Stomach (tissue), 9 donors: ENCODE results near the gene CUL4A. TPM values are rescaled to one million over a fixed set of nuclear protein-coding genes. Genes with fewer than 3 reads are reported as not detected.

ENCODE experiments used
- DNase-seq, 2 donors: peaks; one replicate each; pipeline versions ENCODE4 v3.0.0 to v3.0.0-alpha.2; 2013 to 2019
- H3K27ac ChIP-seq, 5 donors: fragments of 200-600 bp in 4 of 5; sonication (generic) in 4 of 5; one replicate each; pipeline ENCODE4 v1.5.1; 2013 to 2019; ENCODE audit warnings: mild to moderate bottlenecking in 1 of 5, moderate library complexity in 1 of 5
- H3K27me3 ChIP-seq, 3 donors: fragments of 200-600 bp; sonication (generic); one replicate each; pipeline ENCODE4 v1.5.1; 2017 to 2019; ENCODE audit warnings: mixed run types in 1 of 3
- H3K36me3 ChIP-seq, 4 donors: fragments of 200-600 bp; sonication (generic); 1 replicate in 3 of 4; 2 replicates in 1 of 4; pipeline ENCODE4 v1.5.1; 2016 to 2019
- H3K4me1 ChIP-seq, 4 donors: fragments of 200-600 bp; sonication (generic); one replicate each; pipeline ENCODE4 v1.5.1; 2016 to 2019
- H3K4me3 ChIP-seq, 4 donors: fragments of 200-600 bp; sonication (generic) in 3 of 4; one replicate each; pipeline ENCODE4 v1.5.1; 2016 to 2019; ENCODE audit warnings: mild to moderate bottlenecking in 1 of 4
- H3K9me3 ChIP-seq, 4 donors: fragments of 200-600 bp; sonication (generic); one replicate each; pipeline ENCODE4 v1.5.1; 2016 to 2019
- CTCF ChIP-seq, 7 experiments: fragments of 450-650 bp in 4 of 7; fragments of 200-600 bp in 3 of 7; sonication (generic) in 3 of 7; IDR thresholded peaks; one replicate each; pipeline ENCODE4 v1.5.1; 2016 to 2019; ENCODE audit warnings: antibody characterized with exemption in 7 of 7, control low read depth in 2 of 7, mild to moderate bottlenecking in 1 of 7
- EP300 ChIP-seq: sonication (generic); formaldehyde crosslinking; IDR thresholded peaks from one replicate; pipeline ENCODE4 v1.6.1; 2017; ENCODE audit warnings: antibody characterized with exemption
- POLR2A ChIP-seq, 4 donors: fragments of 450-650 bp; IDR thresholded peaks; one replicate each; pipeline ENCODE4 v1.6.1; 2016; ENCODE audit warnings: antibody characterized with exemption in 4 of 4, control low read depth in 2 of 4, mild to moderate bottlenecking in 1 of 4, moderate library complexity in 1 of 4
- POLR2AphosphoS5 ChIP-seq, 3 donors: sonication (generic); formaldehyde crosslinking; IDR thresholded peaks; one replicate each; pipeline ENCODE4 v1.6.1; 2016; ENCODE audit warnings: antibody characterized with exemption in 3 of 3
- WGBS, 5 donors: extraction: QIAGEN DNeasy Blood & Tissue Kit in 3 of 5; methylation state at CpG; one replicate each; pipeline versions ENCODE4 v1.1.5 to v1.1.7; 2013 to 2018; 5-methylcytosine and 5-hydroxymethylcytosine counted together
- intact Hi-C: fragments of 100-400 bp; cut with DNase I; formaldehyde crosslinking; loops from one replicate; pipeline ENCODE4 v1.15.1; 2023; ENCODE audit warnings: low total_unique reads
- polyA plus RNA-seq, 3 donors: library from polyadenylated mRNA; stranded (reverse); fragments of 200-250 nt; gene quantifications; one replicate each; pipeline ENCODE4 v1.2.3, GENCODE V29; 2013
- total RNA-seq, 5 donors: library from RNA; depleted of rRNA; stranded (reverse); fragments of >200 nt; gene quantifications; one replicate each; pipeline versions ENCODE4 v1.1.0 to v1.2.3, GENCODE V29; 2014 to 2016
- donor health status: healthy with polysubstance abuse.
- donor health status: Bipolar disorder and iron deficiency.
- donor health status: healthy.

CUL4A gene
- total and polyA plus RNA-seq, 8 donors, result 24.4 to 153 (median 108) TPM

GRCh38 chr13:113298043-113298945, 88.9 kb downstream of the CUL4A start:
- TF ChIP-seq POLR2A (IDR thresholded peaks at IDR 0.05), result no peak
- TF ChIP-seq CTCF (IDR thresholded peaks at IDR 0.05), result no peak
- TF ChIP-seq POLR2AphosphoS5 (IDR thresholded peaks at IDR 0.05), result no peak
- TF ChIP-seq EP300, result no peak
- no peaks in the 10 kb centered on the region for H3K27me3 ChIP-seq
- H3K4me3 ChIP-seq, result peak overlapping the region; percentile 77 to 99 (median 93)
- 29 to 37% (median 34%) methylated on average over 19 of the region's 19 CpGs for WGBS, 5 donors
- H3K9me3 ChIP-seq, result no peaks in the 10 kb centered on the region
- intact Hi-C loops, result no loop called here
- H3K36me3 ChIP-seq, result peaks cover 0 to 14% (median 8%) of the 10 kb centered on the region in 4 donors
- peak overlapping the region in 4 of 5 donors; percentile 85 to 89 (median 87) for H3K27ac ChIP-seq
- DNase-seq, result no peak
- peaks cover 15 to 54% (median 42%) of the 10 kb centered on the region in 4 donors for H3K4me1 ChIP-seq

DNA sequence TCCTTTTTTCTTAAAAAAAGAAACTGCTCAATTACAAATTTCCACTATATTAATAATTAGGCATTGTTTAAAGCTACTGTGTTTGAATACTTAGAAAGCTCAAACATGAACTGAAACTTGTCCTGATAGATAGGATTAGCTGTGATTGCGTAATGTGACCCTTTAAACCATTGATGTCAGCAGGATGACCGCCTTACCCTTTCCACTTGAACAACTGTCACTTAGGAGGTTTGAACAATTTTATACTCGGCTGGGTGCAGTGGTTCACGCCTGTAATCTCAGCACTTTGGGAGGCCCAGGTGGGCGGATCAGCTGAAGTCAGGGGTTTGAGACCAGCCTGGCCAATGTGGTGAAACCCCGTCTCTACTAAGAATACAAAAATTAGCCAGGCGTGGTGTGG, 90.5 kb downstream of the CUL4A start:
- Histone ChIP-seq H3K4me1 (peaks cover 15 to 62% (median 42%) of the 10 kb centered on the region in 4 donors), H3K4me3 (no peak overlapping the region), H3K27ac (no peak overlapping the region), H3K27me3 (no peaks in the 10 kb centered on the region), H3K36me3 (peaks cover 0 to 14% (median 8%) of the 10 kb centered on the region in 4 donors), H3K9me3 (no peaks in the 10 kb centered on the region)
- DNase-seq, result peak in 1 of 2 donors; percentile 23
- intact Hi-C loops, result no loop called here
- WGBS, 5 donors, result 73 to 90% (median 85%) methylated on average over 7 of the region's 7 CpGs
- TF ChIP-seq CTCF (IDR thresholded peaks at IDR 0.05), result no peak
- TF ChIP-seq EP300, result no peak
- no peak for TF ChIP-seq POLR2AphosphoS5 (IDR thresholded peaks at IDR 0.05)
- no peak for TF ChIP-seq POLR2A (IDR thresholded peaks at IDR 0.05)

- peaks cover 0 to 30% (median 23%) of the 10 kb centered on the region in 4 donors for H3K36me3 ChIP-seq
- no peaks in the 10 kb centered on the region for H3K9me3 ChIP-seq
- intact Hi-C loops, result no loop called here
- H3K4me1 ChIP-seq, result peaks cover 16 to 54% (median 27%) of the 10 kb centered on the region in 4 donors
- TF ChIP-seq EP300 (no peak), CTCF (IDR thresholded peaks at IDR 0.05) (no peak), POLR2A (IDR thresholded peaks at IDR 0.05) (no peak), POLR2AphosphoS5 (IDR thresholded peaks at IDR 0.05) (no peak)
- no peak for DNase-seq
- no peak overlapping the region for H3K4me3 ChIP-seq
- WGBS, 5 donors, result 82 to 90% (median 86%) methylated on average over 7 of the region's 7 CpGs
- no peak overlapping the region for H3K27ac ChIP-seq
- H3K27me3 ChIP-seq, result no peaks in the 10 kb centered on the region
Observed at GRCh38 chr13:113302986-113303385, 93.6 kb downstream of the CUL4A start.

GRCh38 chr13:113304121-113304520, 94.7 kb downstream of the CUL4A start:
- intact Hi-C loops, result no loop called here
- Histone ChIP-seq H3K27me3 (no peaks in the 10 kb centered on the region), H3K9me3 (no peaks in the 10 kb centered on the region), H3K27ac (no peak overlapping the region), H3K4me3 (no peak overlapping the region), H3K4me1 (peaks cover 6 to 43% (median 16%) of the 10 kb centered on the region in 4 donors), H3K36me3 (peaks cover 0 to 33% (median 27%) of the 10 kb centered on the region in 4 donors)
- WGBS, 5 donors, result 88 to 93% (median 92%) methylated on average over 7 of the region's 7 CpGs
- TF ChIP-seq POLR2AphosphoS5 (IDR thresholded peaks at IDR 0.05) (no peak), EP300 (no peak), CTCF (IDR thresholded peaks at IDR 0.05) (no peak), POLR2A (IDR thresholded peaks at IDR 0.05) (no peak)
- no peak for DNase-seq
